Fibroblast of pulmonary artery (primary cell): ENCODE measurements around the gene ITGAL.

Experiments used
- DNase-seq: peaks from one replicate; pipeline ENCODE4 v3.0.0-alpha.2; 2010; ENCODE audit warnings: low read depth
- H3K4me3 ChIP-seq: replicated peaks from 2 replicates; pipeline ENCODE4 v1.5.1; 2011; ENCODE audit warnings: low read depth, mild to moderate bottlenecking, control low read depth, low read length, moderate library complexity
- CTCF ChIP-seq: IDR thresholded peaks from 2 replicates; pipeline ENCODE4 v1.5.1; 2011; ENCODE audit warnings: mild to moderate bottlenecking, control low read depth, low read length, inconsistent platforms; ENCODE audit errors: missing control alignments

The ITGAL gene

GRCh38 chr16:30526823-30527634 is 54.5 kb downstream of the ITGAL start:
- TF ChIP-seq CTCF: peak; percentile 28
- peak; percentile 98 for DNase-seq
- H3K4me3 ChIP-seq: peak overlapping the region; percentile 79

- no peak for DNase-seq
- no peak for TF ChIP-seq CTCF
- peak overlapping the region; percentile 79 for H3K4me3 ChIP-seq
Measured at GRCh38 chr16:30527635-30528178, 55.2 kb downstream of the ITGAL start.

GRCh38 chr16:30528799-30529457 is 56.4 kb downstream of the ITGAL start:
- no peak for DNase-seq
- TF ChIP-seq CTCF: no peak
- no peak overlapping the region for H3K4me3 ChIP-seq

- no peak overlapping the region for H3K4me3 ChIP-seq
- no peak for TF ChIP-seq CTCF
- no peak for DNase-seq
Measured at GRCh38 chr16:30530163-30531037, 57.9 kb downstream of the ITGAL start.

- no peak for TF ChIP-seq CTCF
- DNase-seq: no peak
- no peak overlapping the region for H3K4me3 ChIP-seq
Measured at GRCh38 chr16:30532285-30533145, 60.0 kb downstream of the ITGAL start.

- DNase-seq: no peak
- TF ChIP-seq CTCF: no peak
- no peak overlapping the region for H3K4me3 ChIP-seq
Measured at GRCh38 chr16:30533146-30533522, 60.6 kb downstream of the ITGAL start.
